GM18951 (cell line): ENCODE data around the gene SLC6A13.

ENCODE experiments used
- POLR2A ChIP-seq: IDR thresholded peaks from 4 replicates; pipeline ENCODE4 v1.6.1; 2011; ENCODE audit warnings: mild to moderate bottlenecking; ENCODE audit not compliant: insufficient read length, insufficient read depth; ENCODE audit errors: extremely low read depth
- in situ Hi-C: fragments of 300-500 bp; cut with MboI; formaldehyde crosslinking; loops from one replicate; pipeline ENCODE4 v1.12.0; 2022; ENCODE audit warnings: low sequenced_read_pairs, mixed read lengths, inconsistent platforms; ENCODE audit not compliant: unreplicated experiment

SLC6A13 gene

DNA sequence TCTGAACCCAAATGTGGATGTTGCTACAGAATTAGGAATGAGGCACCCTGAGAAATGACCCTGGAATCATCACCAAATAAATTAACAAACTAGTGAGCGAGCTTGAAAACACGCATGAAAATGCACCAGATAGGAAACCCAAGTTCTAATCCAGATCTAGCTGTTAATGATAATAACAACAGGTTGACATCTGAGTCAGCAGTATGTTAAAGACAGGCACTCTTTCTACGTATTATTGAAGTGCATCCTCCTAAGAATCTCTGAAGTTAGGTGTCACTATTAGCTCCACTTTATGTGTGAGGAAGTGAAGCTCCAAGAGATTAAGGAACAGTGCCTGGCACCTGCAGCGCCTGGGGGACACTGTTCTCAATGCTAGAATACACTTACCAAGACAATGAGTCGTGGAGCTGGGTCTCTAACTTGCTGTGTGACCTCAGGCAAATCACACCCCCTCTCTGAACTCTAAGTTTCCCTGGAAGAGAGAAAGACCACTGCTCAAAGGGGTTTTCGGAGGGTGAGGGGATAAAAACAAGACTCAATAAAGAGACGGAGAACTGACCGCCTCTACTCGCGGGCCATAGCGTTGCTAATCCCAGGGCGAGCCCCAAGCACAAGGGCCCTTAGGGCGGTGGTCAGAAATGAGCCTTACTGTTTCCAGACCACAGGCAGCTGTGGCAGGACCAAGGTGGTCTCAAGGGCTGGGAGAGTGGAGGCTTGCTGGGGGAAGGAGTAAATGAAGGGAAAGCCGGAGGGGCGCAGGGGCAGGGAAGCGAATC is 50.8 kb downstream of the SLC6A13 start:
- TF ChIP-seq POLR2A = no peak
- in situ Hi-C loops = no loop called here

GRCh38 chr12:211142-211465 is 51.5 kb downstream of the SLC6A13 start:
- in situ Hi-C loops = no loop called here
- no peak for TF ChIP-seq POLR2A

DNA sequence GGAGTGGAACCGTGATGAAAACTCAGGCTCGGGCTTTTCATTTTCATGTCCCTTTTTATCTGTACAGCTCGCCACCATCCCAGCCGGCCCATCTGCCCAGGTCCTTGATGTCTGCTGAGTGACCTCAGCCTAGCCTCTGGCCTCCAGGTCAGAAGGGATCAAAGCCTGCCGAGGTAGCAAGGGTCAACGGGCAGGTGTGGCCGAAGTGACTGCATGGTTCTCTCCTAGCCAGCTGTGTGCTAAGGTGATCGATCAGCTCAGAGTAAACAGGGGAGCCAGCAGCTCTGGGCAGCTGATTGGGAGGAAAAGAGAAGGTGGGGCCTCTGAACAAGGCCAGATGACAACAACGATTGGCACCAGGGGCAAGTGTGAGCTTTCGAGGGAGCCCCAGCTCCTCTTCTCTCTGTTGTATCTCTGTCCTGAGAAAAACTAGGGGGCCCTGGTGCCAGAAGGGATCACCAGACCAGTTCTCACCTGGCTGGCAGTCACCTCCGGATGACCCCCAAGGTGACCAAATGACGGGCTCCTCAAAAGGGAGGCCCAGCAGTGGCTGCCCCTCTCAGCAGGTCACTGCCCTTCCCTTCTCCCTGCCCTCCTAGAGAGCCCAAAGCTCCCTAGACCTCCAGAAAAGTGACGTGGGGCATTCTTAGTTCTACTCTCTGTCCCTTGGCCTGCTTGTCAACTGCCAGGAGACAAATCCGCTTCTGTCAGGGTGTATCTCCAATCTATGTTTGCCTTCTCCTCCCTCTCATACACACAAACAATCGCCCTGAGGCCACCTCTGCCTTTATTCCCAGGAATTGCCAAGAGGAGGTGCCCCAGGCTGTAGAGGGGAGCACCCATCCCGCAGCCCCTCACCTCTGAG is 52.1 kb downstream of the SLC6A13 start:
- no peak for TF ChIP-seq POLR2A
- in situ Hi-C loops = no loop called here

- in situ Hi-C loops = no loop called here
- no peak for TF ChIP-seq POLR2A
Observed at GRCh38 chr12:209851-210250, 52.8 kb downstream of the SLC6A13 start.

- in situ Hi-C loops = no loop called here
- TF ChIP-seq POLR2A = no peak
Observed at GRCh38 chr12:209246-209645, 53.4 kb downstream of the SLC6A13 start.

DNA sequence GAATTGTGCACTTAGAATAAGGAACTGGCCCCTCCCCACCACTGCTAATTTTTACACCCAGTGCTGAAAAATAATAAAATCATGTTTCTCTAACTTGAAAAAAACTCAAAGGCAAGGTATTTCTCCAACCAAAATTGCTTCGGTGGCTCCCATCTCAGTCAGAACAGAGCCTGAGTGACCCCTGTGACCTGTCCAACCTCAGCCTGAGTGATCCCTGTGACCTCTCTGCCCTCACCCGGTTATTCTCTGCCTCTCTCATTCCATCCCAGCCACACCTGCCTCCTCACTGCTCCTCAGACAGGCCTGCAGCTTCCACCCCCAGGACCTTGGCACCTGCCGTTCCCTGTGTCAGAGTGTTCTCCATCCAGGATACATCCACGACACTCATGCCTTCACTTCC is 53.8 kb downstream of the SLC6A13 start:
- TF ChIP-seq POLR2A = no peak
- in situ Hi-C loops = no loop called here

DNA sequence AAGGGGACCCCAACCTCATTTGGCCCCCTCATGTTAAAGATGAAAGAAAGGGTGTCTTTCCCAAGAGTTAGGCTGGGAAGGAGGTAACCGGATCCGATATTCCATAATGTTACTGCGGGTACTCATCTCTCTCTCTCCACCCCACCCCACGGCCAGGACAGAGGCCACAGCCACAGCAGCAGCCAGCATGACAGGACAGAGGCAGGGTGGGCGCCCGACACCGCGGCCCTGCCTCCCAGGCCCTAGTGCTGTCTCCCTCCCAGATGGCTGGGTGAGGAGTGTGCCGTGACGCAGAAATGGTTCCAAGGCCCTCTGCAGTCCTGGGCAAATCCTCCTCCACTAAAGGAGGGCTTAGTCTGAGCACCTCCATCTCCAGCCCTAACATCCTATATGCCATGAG is 54.8 kb downstream of the SLC6A13 start:
- in situ Hi-C loops = no loop called here
- TF ChIP-seq POLR2A = no peak

GRCh38 chr12:206746-207440 is 55.7 kb downstream of the SLC6A13 start:
- in situ Hi-C loops = no loop called here
- no peak for TF ChIP-seq POLR2A

DNA sequence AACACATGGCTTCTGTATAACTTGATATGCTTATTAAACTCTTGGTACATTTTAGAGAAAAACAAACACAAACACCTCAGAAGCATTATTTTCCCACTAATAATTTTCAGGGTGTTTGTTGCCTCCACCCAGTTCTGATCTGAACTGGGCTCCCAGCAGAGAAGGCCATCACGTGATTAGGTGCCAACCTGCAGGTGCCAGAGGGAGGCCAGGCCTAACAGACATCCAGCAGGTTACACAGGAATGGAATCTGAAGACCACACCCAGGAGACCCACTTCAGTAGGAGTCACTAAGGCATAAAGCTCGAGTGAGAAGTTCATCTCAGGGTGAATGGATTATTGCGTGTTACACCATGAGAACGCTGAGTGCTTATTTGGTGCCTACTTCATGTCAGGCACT is 57.6 kb downstream of the SLC6A13 start:
- no peak for TF ChIP-seq POLR2A
- in situ Hi-C loops = no loop called here

- in situ Hi-C loops = no loop called here
- TF ChIP-seq POLR2A = no peak
Observed at GRCh38 chr12:204261-204678, 58.4 kb downstream of the SLC6A13 start.

GRCh38 chr12:203462-204260 is 59.0 kb downstream of the SLC6A13 start:
- in situ Hi-C loops = no loop called here

GRCh38 chr12:203074-203461 is 59.6 kb downstream of the SLC6A13 start:
- TF ChIP-seq POLR2A = no peak
- in situ Hi-C loops = no loop called here

More at GRCh38 chr12:203462-204260, 59.0 kb downstream of the SLC6A13 start:
- TF ChIP-seq POLR2A = no peak
